Right lobe of liver (tissue), 6 donors: Measurements from ENCODE around the gene MRPL36. TPM values are rescaled to one million over a fixed set of nuclear protein-coding genes. Genes with fewer than 3 reads are reported as not detected.

Experiments used
- ATAC-seq, 4 donors: fragments of 200-7000 bp; cut with Tn5 transposase; one replicate each; pipeline ENCODE4 v1.9.1; 2020; ENCODE audit warnings: mild to moderate bottlenecking in 4 of 4, moderate library complexity in 4 of 4
- DNase-seq, 3 donors: peaks; one replicate each; pipeline ENCODE4 v3.0.0-alpha.2; 2020
- H3K27ac ChIP-seq, 3 donors: fragments of 200-600 bp; one replicate each; pipeline ENCODE4 v1.8.0; 2022
- H3K27me3 ChIP-seq, 2 donors: fragments of 200-600 bp; one replicate each; pipeline ENCODE4 v1.8.0; 2022
- H3K36me3 ChIP-seq, 4 donors: fragments of 200-600 bp; sonication (generic) in 1 of 4; one replicate each; pipeline versions ENCODE4 v1.5.1 to v1.8.0; 2017 to 2022; ENCODE audit warnings: control low read depth in 1 of 4
- H3K4me1 ChIP-seq, 4 donors: fragments of 200-600 bp; sonication (generic) in 1 of 4; one replicate each; pipeline versions ENCODE4 v1.5.1 to v1.8.0; 2017 to 2022; ENCODE audit warnings: control low read depth in 1 of 4
- H3K4me3 ChIP-seq, 3 donors: fragments of 200-600 bp; one replicate each; pipeline ENCODE4 v1.8.0; 2022
- H3K9me3 ChIP-seq, 4 donors: fragments of 200-600 bp; sonication (generic) in 1 of 4; one replicate each; pipeline versions ENCODE4 v1.5.1 to v1.8.0; 2017 to 2022; ENCODE audit warnings: control low read depth in 1 of 4
- POLR2A ChIP-seq: fragments of 450-650 bp; IDR thresholded peaks from one replicate; pipeline ENCODE4 v1.6.1; 2017; ENCODE audit warnings: antibody characterized with exemption, mild to moderate bottlenecking
- WGBS: methylation state at CpG from one replicate; pipeline ENCODE4 v1.1.6; 2018; ENCODE audit warnings: low coverage, low lambda C conversion rate; ENCODE audit not compliant: insufficient coverage; ENCODE audit errors: missing lambda C conversion rate; 5-methylcytosine and 5-hydroxymethylcytosine counted together
- intact Hi-C, 2 donors: fragments of 100-400 bp; cut with DNase I; formaldehyde crosslinking; loops; one replicate each; pipeline versions ENCODE4 v1.11.2 to v1.14.1; 2022
- total RNA-seq, 6 experiments: library from RNA; depleted of rRNA in 2 of 6; stranded (reverse); fragments of >200 nt in 2 of 6; fragmentation: NEBNext Ultra II Directional in 3 of 6; extraction: Animal tissue kit (Norgen Biotek cat#: 25700) in 3 of 6; gene quantifications; one replicate each; pipeline versions ENCODE4 v1.1.0 to v1.2.4, GENCODE V29; 2016 to 2023
- TF ChIP-seq, protein P1 (sequence below), 4 donors: fragments of 200-600 bp in 3 of 4; fragments of 450-650 bp in 1 of 4; IDR thresholded peaks; one replicate each; pipeline versions ENCODE4 v1.5.1 to v1.8.0; 2016 to 2022; ENCODE audit warnings: antibody characterized with exemption in 4 of 4, mild to moderate bottlenecking in 2 of 4
- donor health status: DM: no; HTN: yes; CAD: no.
- donor health status: DM: no; HTN: no; CAD: no.
- donor health status: DM: no; HTN: no; CAD: no.
- donor health status: DM: no; HTN: yes; CAD: no.
- donor health status: DM: no; HTN: yes; CAD: no.

Gene MRPL36
- total RNA-seq, 6 experiments from 2014 or later, result 30.7 to 40.0 (median 35.5) TPM

DNA sequence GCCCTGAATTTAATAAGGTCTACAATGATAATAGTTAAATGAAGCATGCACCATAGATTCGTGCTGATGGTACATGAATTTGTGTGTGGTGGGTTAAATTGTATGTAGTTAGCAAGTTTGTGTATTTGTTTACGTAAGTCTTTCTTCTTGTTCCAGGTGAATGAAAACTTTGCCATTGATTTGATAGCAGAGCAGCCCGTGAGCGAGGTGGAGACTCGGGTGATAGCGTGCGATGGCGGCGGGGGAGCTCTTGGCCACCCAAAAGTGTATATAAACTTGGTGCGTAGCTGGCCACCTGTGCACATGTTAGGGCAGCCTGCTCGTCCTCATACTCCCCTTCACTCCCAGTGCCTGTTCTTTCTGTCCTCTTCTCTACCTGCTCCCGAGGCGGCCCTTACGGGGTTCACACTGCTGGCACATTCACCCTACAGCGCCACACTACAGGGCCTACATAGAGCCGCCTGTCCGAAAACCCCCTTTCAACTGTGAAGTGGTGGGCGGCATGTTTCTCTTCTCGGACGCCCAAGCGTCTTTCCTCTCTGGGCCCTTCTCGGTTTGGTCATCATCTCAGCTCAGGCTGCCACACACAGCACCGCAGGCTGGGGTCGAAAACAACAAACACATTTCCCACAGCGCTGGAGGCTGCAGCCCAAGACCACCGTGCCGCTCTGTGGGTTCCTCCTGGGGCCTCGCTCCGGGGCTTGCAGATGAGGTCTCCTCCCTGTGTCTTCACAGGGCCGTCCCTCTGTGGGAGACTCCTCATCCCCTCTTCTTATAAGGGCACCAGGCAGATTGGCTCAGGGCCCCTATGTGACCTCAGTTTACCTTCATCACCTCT is 14.8 kb upstream of the MRPL36 start:
- ATAC-seq (no peak), DNase-seq (no peak)
- H3K4me3 ChIP-seq, result no peak overlapping the region
- peaks cover 4 to 59% (median 29%) of the 10 kb centered on the region in 4 donors for H3K36me3 ChIP-seq
- H3K4me1 ChIP-seq, result no peaks in the 10 kb centered on the region
- intact Hi-C loops, result no loop called here
- TF ChIP-seq POLR2A, result no peak
- TF ChIP-seq, protein P1, sequence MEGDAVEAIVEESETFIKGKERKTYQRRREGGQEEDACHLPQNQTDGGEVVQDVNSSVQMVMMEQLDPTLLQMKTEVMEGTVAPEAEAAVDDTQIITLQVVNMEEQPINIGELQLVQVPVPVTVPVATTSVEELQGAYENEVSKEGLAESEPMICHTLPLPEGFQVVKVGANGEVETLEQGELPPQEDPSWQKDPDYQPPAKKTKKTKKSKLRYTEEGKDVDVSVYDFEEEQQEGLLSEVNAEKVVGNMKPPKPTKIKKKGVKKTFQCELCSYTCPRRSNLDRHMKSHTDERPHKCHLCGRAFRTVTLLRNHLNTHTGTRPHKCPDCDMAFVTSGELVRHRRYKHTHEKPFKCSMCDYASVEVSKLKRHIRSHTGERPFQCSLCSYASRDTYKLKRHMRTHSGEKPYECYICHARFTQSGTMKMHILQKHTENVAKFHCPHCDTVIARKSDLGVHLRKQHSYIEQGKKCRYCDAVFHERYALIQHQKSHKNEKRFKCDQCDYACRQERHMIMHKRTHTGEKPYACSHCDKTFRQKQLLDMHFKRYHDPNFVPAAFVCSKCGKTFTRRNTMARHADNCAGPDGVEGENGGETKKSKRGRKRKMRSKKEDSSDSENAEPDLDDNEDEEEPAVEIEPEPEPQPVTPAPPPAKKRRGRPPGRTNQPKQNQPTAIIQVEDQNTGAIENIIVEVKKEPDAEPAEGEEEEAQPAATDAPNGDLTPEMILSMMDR (IDR thresholded peaks at IDR 0.05), result no peak
- H3K27me3 ChIP-seq, result no peaks in the 10 kb centered on the region
- H3K9me3 ChIP-seq, result no peaks in the 10 kb centered on the region
- WGBS, result 93% methylated on average over 18 of the region's 30 CpGs
- H3K27ac ChIP-seq, result no peak overlapping the region

- no peak for TF ChIP-seq POLR2A
- H3K27me3 ChIP-seq, result no peaks in the 10 kb centered on the region
- DNase-seq (no peak), ATAC-seq (no peak)
- intact Hi-C loops, result no loop called here
- peaks cover 4 to 74% (median 39%) of the 10 kb centered on the region in 4 donors for H3K36me3 ChIP-seq
- 87% methylated on average over 7 of the region's 10 CpGs for WGBS
- H3K27ac ChIP-seq, result no peak overlapping the region
- H3K4me1 ChIP-seq, result no peaks in the 10 kb centered on the region
- H3K4me3 ChIP-seq, result no peak overlapping the region
- H3K9me3 ChIP-seq, result no peaks in the 10 kb centered on the region
Observed at GRCh38 chr5:1810581-1811101, 11.0 kb upstream of the MRPL36 start.

DNA sequence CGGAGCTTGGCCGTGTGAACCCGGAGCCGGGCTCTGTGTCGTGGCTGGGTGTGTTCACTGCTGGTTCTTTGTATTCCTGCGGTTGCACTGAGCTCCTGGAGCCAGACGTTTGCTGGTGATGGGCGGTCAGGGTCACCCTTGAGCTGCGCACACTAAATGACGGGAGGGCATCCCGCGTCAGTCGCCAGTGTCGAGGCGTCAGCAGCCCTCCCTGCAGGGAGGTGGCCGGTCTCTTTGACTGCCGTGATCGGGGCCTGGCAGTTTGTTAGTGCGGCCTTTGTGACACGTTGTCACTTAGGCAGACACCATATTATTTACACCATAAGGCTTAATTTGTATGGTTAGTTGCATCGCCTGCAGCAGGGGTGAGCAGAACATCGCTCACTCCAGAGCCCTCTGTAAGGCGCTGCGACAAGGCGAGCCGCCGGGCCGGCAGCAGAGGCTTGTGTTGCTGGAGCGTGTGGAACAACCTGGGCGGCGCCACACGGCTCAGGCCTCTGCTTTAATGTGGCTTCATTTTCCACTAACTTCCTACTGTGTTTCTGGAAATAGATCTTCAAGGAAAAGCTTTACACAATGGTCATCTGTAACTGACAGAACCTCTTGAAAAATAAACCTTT is 9.9 kb upstream of the MRPL36 start:
- Histone ChIP-seq H3K9me3 (no peaks in the 10 kb centered on the region), H3K36me3 (peaks cover under 1 to 75% (median 33%) of the 10 kb centered on the region in 4 donors), H3K4me3 (no peak overlapping the region), H3K4me1 (no peaks in the 10 kb centered on the region), H3K27ac (no peak overlapping the region), H3K27me3 (no peaks in the 10 kb centered on the region)
- 91% methylated on average over 15 of the region's 32 CpGs for WGBS
- no peak for ATAC-seq
- intact Hi-C loops, result no loop called here
- no peak for DNase-seq
- TF ChIP-seq POLR2A, result no peak
- TF ChIP-seq, protein P1 (IDR thresholded peaks at IDR 0.05), result no peak

DNA sequence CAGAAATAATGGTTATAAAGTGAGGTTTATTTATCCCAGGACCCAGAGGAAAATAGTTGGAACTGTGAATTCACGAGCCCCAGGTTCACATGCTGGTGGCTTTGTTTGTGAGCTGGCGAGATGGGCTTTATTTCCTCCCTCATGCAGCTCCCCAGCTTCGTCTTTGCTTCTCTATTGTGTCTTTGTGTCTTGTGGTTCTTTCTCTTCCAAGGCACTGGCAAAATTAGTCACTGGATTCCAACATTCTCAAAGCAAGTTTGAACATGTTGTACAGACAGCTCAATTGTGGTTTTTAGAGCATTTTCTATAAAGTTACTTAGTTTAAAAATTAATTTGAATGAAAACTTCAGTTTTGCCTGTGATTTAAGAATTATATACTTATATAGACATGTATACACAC is 8.8 kb upstream of the MRPL36 start:
- H3K9me3 ChIP-seq, result no peaks in the 10 kb centered on the region
- no peak for TF ChIP-seq POLR2A
- TF ChIP-seq, protein P1 (IDR thresholded peaks at IDR 0.05), result no peak
- no peaks in the 10 kb centered on the region for H3K27me3 ChIP-seq
- ATAC-seq (no peak), DNase-seq (no peak)
- H3K36me3 ChIP-seq, result peaks cover 0 to 75% (median 32%) of the 10 kb centered on the region in 4 donors
- H3K27ac ChIP-seq, result no peak overlapping the region
- 64% methylated on average over 3 of the region's 3 CpGs for WGBS
- no peak overlapping the region for H3K4me3 ChIP-seq
- H3K4me1 ChIP-seq, result no peaks in the 10 kb centered on the region
- intact Hi-C loops, result no loop called here
